GM12878 (cell line): ENCODE results near the gene PCSK5. TPM values are rescaled to one million over a fixed set of nuclear protein-coding genes. Genes with fewer than 3 reads are reported as not detected.

ENCODE experiments used
- ATAC-seq: fragments of 200-7000 bp; cut with Tn5 transposase; 3 replicates; pipeline ENCODE4 v1.9.1; 2020; ENCODE audit warnings: mild to moderate bottlenecking, moderate library complexity
- BruUV-seq: library from RNA; stranded (reverse); fragments of 400-500 nt; replicated peaks from 2 replicates; lab custom pipeline; 2021; lab: Mats Ljungman, UMichigan
- CTCF ChIA-PET: fragments of 300-600 bp; sonication (Branson Sonifier 250); formaldehyde crosslinking; extraction: SDS; loops from one replicate; lab custom pipeline; 2021; ENCODE audit warnings: inconsistent platforms; lab: Yijun Ruan, JAX
- POLR2A ChIA-PET: fragments of 350-600 bp; formaldehyde crosslinking; extraction: SDS; loops from one replicate; lab custom pipeline; 2021; ENCODE audit warnings: inconsistent platforms; lab: Charles Lee
- RAD21 ChIA-PET: fragments of 300-600 bp; sonication (Branson Sonifier 250); formaldehyde crosslinking; loops from one replicate; lab custom pipeline; 2023; ENCODE audit warnings: antibody characterized with exemption; ENCODE audit not compliant: unreplicated experiment; lab: Charles Lee
- SMC1A ChIA-PET: fragments of 300-600 bp; sonication (Branson Sonifier 250); formaldehyde crosslinking; loops from one replicate; lab custom pipeline; 2023; ENCODE audit not compliant: unreplicated experiment, uncharacterized antibody; lab: Charles Lee
- DNase-seq: peaks from one replicate; pipeline ENCODE4 v3.0.0-alpha.2; 2011; ENCODE audit warnings: low read depth, low spot score
- FAIRE-seq: peaks from 3 replicates; lab custom pipeline; 2011; peaks lifted over from hg19 to GRCh38; lab: Jason Lieb, UNC
- H2AFZ ChIP-seq: 2 replicates; pipeline ENCODE4 v1.6.0; 2011; ENCODE audit warnings: low read depth, low read length, control low read depth; ENCODE audit not compliant: control insufficient read depth
- H3K27ac ChIP-seq: 2 replicates; pipeline ENCODE4 v1.5.1; 2011; ENCODE audit warnings: control low read depth; ENCODE audit not compliant: control insufficient read depth, insufficient read depth
- H3K27me3 ChIP-seq, 2 experiments: replicated peaks in 1 of 2; 2 replicates each; pipeline versions ENCODE4 v1.6.0 to v1.6.1; 2011; ENCODE audit warnings: low read length in 1 of 2; ENCODE audit not compliant: control insufficient read depth in 2 of 2, insufficient read depth in 2 of 2
- H3K36me3 ChIP-seq, 2 experiments: 2 replicates each; pipeline ENCODE4 v1.5.1; 2011; ENCODE audit warnings: low read length in 1 of 2; ENCODE audit not compliant: control insufficient read depth in 2 of 2, insufficient read depth in 2 of 2
- H3K4me1 ChIP-seq: 2 replicates; pipeline ENCODE4 v1.6.1; 2011; ENCODE audit warnings: mild to moderate bottlenecking, low read length, moderate library complexity, mixed read lengths; ENCODE audit not compliant: control insufficient read depth, insufficient read depth
- H3K4me2 ChIP-seq: 2 replicates; pipeline ENCODE4 v1.6.0; 2011; ENCODE audit warnings: control low read depth; ENCODE audit not compliant: control insufficient read depth, insufficient read depth
- H3K4me3 ChIP-seq: fragments of 200-600 bp; sonication (generic); 2 replicates; pipeline ENCODE4 v1.5.1; 2016
- H3K79me2 ChIP-seq: 2 replicates; pipeline ENCODE4 v1.6.0; 2011; ENCODE audit warnings: low read length; ENCODE audit not compliant: control insufficient read depth, insufficient read depth
- H3K9ac ChIP-seq: 2 replicates; pipeline ENCODE4 v1.8.0; 2011; ENCODE audit warnings: low read length, control low read depth, mixed read lengths; ENCODE audit not compliant: control insufficient read depth, insufficient read depth
- H3K9me3 ChIP-seq: replicated peaks from 3 replicates; pipeline ENCODE4 v1.5.1; 2011; ENCODE audit warnings: mild to moderate bottlenecking, low read length; ENCODE audit not compliant: control insufficient read depth, insufficient read depth
- H4K20me1 ChIP-seq: 2 replicates; pipeline ENCODE4 v1.6.0; 2011; ENCODE audit not compliant: control insufficient read depth, insufficient read depth
- CEBPZ ChIP-seq: fragments of 150-350 bp; IDR thresholded peaks from 2 replicates; pipeline ENCODE4 v1.6.1; 2016; ENCODE audit warnings: low read depth, low read length
- EED ChIP-seq: sonication (generic); IDR thresholded peaks from 2 replicates; pipeline ENCODE4 v1.6.1; 2016; ENCODE audit warnings: antibody characterized with exemption, low read depth
- EP300 ChIP-seq, 2 experiments: fragments of 150-350 bp in 1 of 2; IDR thresholded peaks; 2 replicates each; pipeline ENCODE4 v1.6.1; 2011 to 2012; ENCODE audit warnings: low read depth in 2 of 2, low read length in 2 of 2, borderline replicate concordance in 1 of 2, improper control_type of control experiment in 1 of 2, inconsistent platforms in 1 of 2; ENCODE audit not compliant: control insufficient read depth in 1 of 2
- LARP7 ChIP-seq: fragments of 450-650 bp; IDR thresholded peaks from 2 replicates; pipeline ENCODE4 v1.6.1; 2017; ENCODE audit warnings: mild to moderate bottlenecking
- MEF2B ChIP-seq: fragments of 450-650 bp; IDR thresholded peaks from 2 replicates; pipeline ENCODE4 v1.6.1; 2018; ENCODE audit warnings: mild to moderate bottlenecking, moderate library complexity; ENCODE audit not compliant: partially characterized antibody, poor library complexity, severe bottlenecking
- RAD21 ChIP-seq: IDR thresholded peaks from 2 replicates; pipeline ENCODE4 v1.6.1; 2011; ENCODE audit warnings: mild to moderate bottlenecking, low read depth, low read length, moderate library complexity; ENCODE audit not compliant: insufficient read depth
- SMC3 ChIP-seq: IDR thresholded peaks from 2 replicates; pipeline ENCODE4 v1.6.1; 2011; ENCODE audit warnings: low read length, improper control_type of control experiment, borderline replicate concordance
- ZNF207 ChIP-seq: fragments of 450-650 bp; IDR thresholded peaks from 2 replicates; pipeline ENCODE4 v1.6.1; 2014; ENCODE audit warnings: antibody characterized with exemption, mild to moderate bottlenecking, borderline replicate concordance
- WGBS: methylation state at CpG from one replicate; pipeline ENCODE4 v1.1.6; 2016; ENCODE audit warnings: low lambda C conversion rate; ENCODE audit not compliant: insufficient replicate concordance, insufficient coverage; ENCODE audit errors: missing lambda C conversion rate; 5-methylcytosine and 5-hydroxymethylcytosine counted together
- in situ Hi-C: fragments of 300-500 bp; cut with MboI; formaldehyde crosslinking; loops from 9 replicates; pipeline ENCODE4 v1.14.3; 2018; ENCODE audit warnings: mixed read lengths
- intact Hi-C: fragments of 100-400 bp; cut with micrococcal nuclease; formaldehyde crosslinking; loops from one replicate; pipeline ENCODE4 v1.14.2; 2022; ENCODE audit not compliant: unreplicated experiment
- polyA plus RNA-seq, 11 experiments: library from polyadenylated mRNA; depleted of rRNA in 4 of 11; unstranded in 6 of 11; stranded (reverse) in 5 of 11; fragments of >200 nt; fragmentation: Nextera tagmentation in 4 of 11; fragmentation: Illumina TruSeq in 1 of 11; extraction: Ambion mirVana in 4 of 11; extraction: Trizol in 1 of 11; gene quantifications; 1 replicate in 1 of 11; 2 replicates in 10 of 11; pipeline versions ENCODE4 v1.2.1 to v1.2.3, GENCODE V29; 2011 to 2016; ENCODE audit warnings: inconsistent platforms in 2 of 11, missing spikeins in 2 of 11, low read depth in 1 of 11
- total RNA-seq, 4 experiments: library from RNA; depleted of rRNA in 3 of 4; stranded (reverse); fragments of >200 nt in 3 of 4; fragmentation: Illumina TruSeq in 1 of 4; extraction: Trizol in 1 of 4; gene quantifications; 2 replicates each; pipeline versions ENCODE4 v1.2.1 to v1.2.3, GENCODE V29; 2013 to 2021

PCSK5 gene
- total and polyA plus RNA-seq, 10 of the 15 experiments (the other 5 are each of a cell fraction or from before 2014, with no cell fraction given) = 0.01 to 0.13 (median 0.04) TPM; not detected in 3

DNA sequence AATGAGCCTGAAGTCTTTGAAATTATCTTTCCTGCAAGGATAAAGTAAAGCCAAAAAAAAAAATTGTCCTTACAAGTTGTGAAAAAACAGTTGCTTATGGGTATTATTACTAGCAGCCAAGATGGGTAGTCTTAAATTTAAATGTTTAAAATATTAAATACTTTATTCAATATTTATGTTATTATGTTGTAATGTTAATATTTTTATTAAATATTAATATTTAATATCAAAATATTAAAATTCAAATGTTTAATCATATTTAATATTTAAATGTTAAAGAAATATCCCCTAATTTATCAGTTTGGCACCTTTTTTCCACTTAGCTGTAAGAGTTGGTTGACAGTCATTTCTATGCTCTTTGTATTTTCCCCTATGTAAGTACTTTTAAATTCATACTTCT is 86.1 kb downstream of the PCSK5 start (continued):
- TF ChIP-seq CEBPZ (no peak), ZNF207 (no peak), LARP7 (no peak), EP300 (IDR thresholded peaks at IDR 0.05; ENCODE audit: borderline replicate concordance in 1 of 2, control insufficient read depth in 1 of 2, low read depth in 2 of 2, low read length in 2 of 2) (no peak), MEF2B (no peak)

- CTCF ChIA-PET = interaction anchor here (1.6 to 2.1 kb wide), 2 partner anchors 9 to 12 kb away, joined by 4 to 6 read pairs; no protein-coding TSS in a partner anchor
These were observed 88.9 kb downstream of the PCSK5 start for GRCh38 chr9:75979362-75979761.

More at GRCh38 chr9:75979362-75979761, 88.9 kb downstream of the PCSK5 start:
- Histone ChIP-seq H3K4me3 (no peak overlapping the region), H2AFZ (no peak overlapping the region), H3K9me3 (no peaks in the 10 kb centered on the region), H3K4me1 (no peaks in the 10 kb centered on the region), H3K27me3 (no peaks in the 10 kb centered on the region), H3K4me2 (no peak overlapping the region), H3K36me3 (no peaks in the 10 kb centered on the region), H3K9ac (no peak overlapping the region), H3K79me2 (no peaks in the 10 kb centered on the region), H4K20me1 (no peaks in the 10 kb centered on the region), H3K27ac (no peak overlapping the region)
- no peak for DNase-seq
- POLR2A ChIA-PET = no interaction called here
- RAD21 ChIA-PET = no interaction called here
- SMC1A ChIA-PET = no interaction called here
- intact Hi-C loops = no loop called here
- 1% methylated on average over 4 of the region's 4 CpGs for WGBS
- no TSS peak for BruUV-seq
- no peak for ATAC-seq
- TF ChIP-seq EED = no peak
- peak; percentile 15; the same call in 1 of the 2 replicates for TF ChIP-seq SMC3
- peak; percentile 51; the same call in 1 of the 2 replicates for TF ChIP-seq RAD21
- in situ Hi-C loops = no loop called here
- FAIRE-seq = no peak
